Cardiac fibroblast (primary cell): ENCODE results near the gene PTBP3.

Experiments
- DNase-seq, 2 donors: peaks; one replicate each; pipeline versions ENCODE4 v3.0.0 to v3.0.0-alpha.2; 2010; ENCODE audit warnings: low read depth in 2 of 2
- H3K4me3 ChIP-seq, 2 donors: replicated peaks in 1 of 2; 1 replicate in 1 of 2; 2 replicates in 1 of 2; pipeline ENCODE4 v1.5.1; 2011; ENCODE audit warnings: low read depth in 2 of 2, low read length in 2 of 2, mild to moderate bottlenecking in 2 of 2, moderate library complexity in 1 of 2
- TF ChIP-seq, protein P1 (sequence below): IDR thresholded peaks from one replicate; pipeline ENCODE4 v1.5.1; 2011; ENCODE audit warnings: low read depth, mild to moderate bottlenecking, low read length, inconsistent platforms

The PTBP3 gene

GRCh38 chr9:112187404-112187803 is 146.0 kb downstream of the PTBP3 start:
- no peak overlapping the region for H3K4me3 ChIP-seq
- TF ChIP-seq, protein P1, sequence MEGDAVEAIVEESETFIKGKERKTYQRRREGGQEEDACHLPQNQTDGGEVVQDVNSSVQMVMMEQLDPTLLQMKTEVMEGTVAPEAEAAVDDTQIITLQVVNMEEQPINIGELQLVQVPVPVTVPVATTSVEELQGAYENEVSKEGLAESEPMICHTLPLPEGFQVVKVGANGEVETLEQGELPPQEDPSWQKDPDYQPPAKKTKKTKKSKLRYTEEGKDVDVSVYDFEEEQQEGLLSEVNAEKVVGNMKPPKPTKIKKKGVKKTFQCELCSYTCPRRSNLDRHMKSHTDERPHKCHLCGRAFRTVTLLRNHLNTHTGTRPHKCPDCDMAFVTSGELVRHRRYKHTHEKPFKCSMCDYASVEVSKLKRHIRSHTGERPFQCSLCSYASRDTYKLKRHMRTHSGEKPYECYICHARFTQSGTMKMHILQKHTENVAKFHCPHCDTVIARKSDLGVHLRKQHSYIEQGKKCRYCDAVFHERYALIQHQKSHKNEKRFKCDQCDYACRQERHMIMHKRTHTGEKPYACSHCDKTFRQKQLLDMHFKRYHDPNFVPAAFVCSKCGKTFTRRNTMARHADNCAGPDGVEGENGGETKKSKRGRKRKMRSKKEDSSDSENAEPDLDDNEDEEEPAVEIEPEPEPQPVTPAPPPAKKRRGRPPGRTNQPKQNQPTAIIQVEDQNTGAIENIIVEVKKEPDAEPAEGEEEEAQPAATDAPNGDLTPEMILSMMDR = no peak
- DNase-seq = no peak

GRCh38 chr9:112186695-112187094 is 146.7 kb downstream of the PTBP3 start:
- no peak overlapping the region for H3K4me3 ChIP-seq
- no peak for DNase-seq
- TF ChIP-seq, protein P1 = no peak

DNA sequence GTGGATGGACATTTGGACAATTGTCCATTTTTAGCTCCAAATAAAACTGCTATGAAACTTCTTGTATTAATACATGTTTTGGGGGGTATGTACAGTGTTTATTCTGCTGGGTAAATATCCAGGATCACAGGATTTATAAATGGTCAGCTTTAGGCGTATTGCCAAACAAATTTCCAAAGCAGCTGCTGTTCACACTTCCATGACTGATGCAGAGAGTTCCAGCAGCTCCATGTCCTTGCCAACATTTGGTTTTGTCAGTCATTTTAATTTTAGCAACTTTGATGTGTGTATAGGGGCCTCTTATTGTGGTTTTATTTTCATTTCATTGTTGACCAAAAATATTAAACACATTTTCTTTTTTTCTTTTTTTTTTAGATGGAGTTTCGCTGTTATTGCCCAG is 148.5 kb downstream of the PTBP3 start:
- DNase-seq = no peak
- TF ChIP-seq, protein P1 = no peak
- H3K4me3 ChIP-seq = no peak overlapping the region

DNA sequence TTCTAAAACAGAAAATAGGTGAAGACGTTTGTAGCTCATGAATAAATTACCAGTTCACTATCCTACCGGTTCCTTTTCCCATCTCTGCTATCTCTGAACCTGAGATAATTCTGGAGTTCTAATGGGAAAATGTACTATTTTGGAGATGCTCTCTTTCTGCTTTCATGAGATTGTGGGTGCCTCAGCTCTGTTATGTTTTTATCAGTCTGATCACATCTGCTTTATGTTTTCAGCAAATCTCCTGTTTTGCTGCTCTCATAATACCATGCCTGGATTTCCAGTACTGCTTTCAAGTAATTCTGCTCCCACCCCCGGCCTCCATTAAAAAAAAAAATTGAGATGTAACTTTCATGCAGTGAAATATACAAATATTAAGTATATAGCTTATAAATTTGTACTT is 149.2 kb downstream of the PTBP3 start:
- DNase-seq = no peak
- TF ChIP-seq, protein P1 = no peak

GRCh38 chr9:112180387-112180881 is 153.0 kb downstream of the PTBP3 start:
- DNase-seq = no peak
- H3K4me3 ChIP-seq = no peak overlapping the region

More for the DNA sequence above, 149.2 kb downstream of the PTBP3 start:
- H3K4me3 ChIP-seq = no peak overlapping the region

GRCh38 chr9:112179816-112180215 is 153.6 kb downstream of the PTBP3 start:
- TF ChIP-seq, protein P1 = no peak
- H3K4me3 ChIP-seq = no peak overlapping the region
- no peak for DNase-seq

More at GRCh38 chr9:112180387-112180881, 153.0 kb downstream of the PTBP3 start:
- TF ChIP-seq, protein P1 = no peak

DNA sequence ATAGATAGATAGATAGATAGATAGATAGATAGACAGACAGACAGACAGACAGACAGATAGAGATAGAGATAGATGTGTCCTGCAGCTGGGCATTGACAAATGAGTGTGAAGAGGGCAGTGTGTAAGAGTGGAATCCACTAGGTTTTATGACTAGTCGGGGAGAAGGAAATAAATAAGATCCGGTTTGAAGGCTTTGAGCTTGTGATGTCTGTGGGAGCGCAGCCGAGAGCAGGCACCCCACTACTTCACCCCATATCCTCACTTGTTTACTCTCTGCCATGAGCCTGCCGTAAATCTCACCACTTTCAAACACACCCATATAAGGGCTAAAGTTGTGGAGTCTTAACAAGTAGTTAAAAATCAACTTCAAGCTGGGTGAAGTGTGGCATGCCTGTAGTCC is 156.9 kb downstream of the PTBP3 start:
- TF ChIP-seq, protein P1 = no peak
- no peak for DNase-seq
- H3K4me3 ChIP-seq = no peak overlapping the region
